Measurements from ENCODE around the gene OGFOD3. TPM values are rescaled to one million over a fixed set of nuclear protein-coding genes. Genes with fewer than 3 reads are reported as not detected.

Gene OGFOD3
- total RNA-seq, 4 donors from 2014 or later = 7.9 to 27.5 (median 25.9) TPM

GRCh38 chr17:82388922-82389283, 29.5 kb downstream of the OGFOD3 start:
- in situ Hi-C loops (cut with MboI; ENCODE audit: low pct_ligation_motif_present in 1 of 4, low pct_unique_long_range_greater_than_20kb in 1 of 4, low sequenced_read_pairs in 3 of 4) = no loop called here
- H3K4me1 ChIP-seq = peaks cover 0 to 16% (median 10%) of the 10 kb centered on the region in 4 donors

DNA sequence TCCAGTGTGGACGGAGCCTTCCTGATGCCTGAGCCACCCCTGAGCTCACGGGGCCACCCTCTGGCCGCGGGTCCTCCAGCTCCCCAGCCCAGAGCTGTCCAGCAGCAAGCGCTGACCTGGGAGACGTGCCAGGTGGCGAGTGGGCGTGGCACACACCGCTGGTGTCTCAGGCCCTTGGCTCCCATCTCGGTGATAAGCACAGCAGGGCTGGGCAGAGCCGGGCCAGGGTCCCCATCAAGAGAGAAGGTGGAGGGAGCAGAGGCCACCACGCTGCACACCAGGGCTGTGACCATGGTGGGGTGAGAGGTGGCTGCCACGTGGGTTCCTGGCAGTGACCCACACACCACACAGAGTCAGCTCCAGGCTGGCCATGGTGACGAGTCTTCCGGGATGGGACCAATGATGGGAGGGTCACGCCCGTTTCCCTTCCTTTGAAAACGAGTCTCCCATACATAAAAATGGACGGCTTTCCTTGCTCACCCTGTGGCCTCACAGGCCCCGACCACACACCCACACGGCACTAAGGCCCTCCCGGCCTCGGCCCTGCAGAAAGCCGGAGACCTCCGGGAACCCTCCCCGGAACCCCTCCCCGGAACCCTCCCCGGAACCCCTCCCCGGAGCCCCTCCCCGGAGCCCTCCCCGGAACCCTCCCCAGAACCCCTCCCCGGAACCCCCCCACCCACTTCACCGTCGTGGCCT, 30.0 kb downstream of the OGFOD3 start:
- peak in 1 of 5 experiments; percentile 9 for TF ChIP-seq CTCF (IDR thresholded peaks at IDR 0.05)
- TF ChIP-seq EP300 (IDR thresholded peaks at IDR 0.05; ENCODE audit: low read depth) = no peak
- TF ChIP-seq POLR2AphosphoS5 (IDR thresholded peaks at IDR 0.05) = no peak
- no peak for TF ChIP-seq POLR2A (IDR thresholded peaks at IDR 0.05)
- no peaks in the 10 kb centered on the region for H3K9me3 ChIP-seq
- in situ Hi-C loops (cut with MboI; ENCODE audit: low pct_ligation_motif_present in 1 of 4, low pct_unique_long_range_greater_than_20kb in 1 of 4, low sequenced_read_pairs in 3 of 4) (no loop called here), intact Hi-C loops (cut with DNase I; ENCODE audit: low total_unique reads) (no loop called here)
- H3K4me1 ChIP-seq = peaks cover 0 to 16% (median 10%) of the 10 kb centered on the region in 4 donors
- no peak overlapping the region for H3K4me3 ChIP-seq
- no peaks in the 10 kb centered on the region for H3K36me3 ChIP-seq
- peaks cover 50% of the 10 kb centered on the region for H3K27me3 ChIP-seq
- peak; percentile 65 for DNase-seq
- H3K27ac ChIP-seq = no peak overlapping the region
- 60% methylated on average over 2 to 30 of the region's 34 CpGs for WGBS, 2 donors (ENCODE audit: low coverage in 1 of 2)

More at GRCh38 chr17:82388922-82389283, 29.5 kb downstream of the OGFOD3 start:
- Histone ChIP-seq H3K27me3 (peaks cover 44% of the 10 kb centered on the region), H3K27ac (no peak overlapping the region), H3K4me3 (no peak overlapping the region), H3K36me3 (no peaks in the 10 kb centered on the region), H3K9me3 (no peaks in the 10 kb centered on the region)
- WGBS, 2 donors (ENCODE audit: low coverage in 1 of 2) = 85% methylated on average over 21 of the region's 21 CpGs; no CpG with 5 or more reads in 1 of the 2 donors
- TF ChIP-seq POLR2AphosphoS5 (IDR thresholded peaks at IDR 0.05) (no peak), EP300 (IDR thresholded peaks at IDR 0.05; ENCODE audit: low read depth) (no peak), CTCF (IDR thresholded peaks at IDR 0.05) (no peak), POLR2A (IDR thresholded peaks at IDR 0.05) (no peak)
- intact Hi-C loops (cut with DNase I; ENCODE audit: low total_unique reads) = no loop called here
- DNase-seq = no peak

GRCh38 chr17:82387705-82388106, 30.7 kb downstream of the OGFOD3 start:
- H3K27ac ChIP-seq = no peak overlapping the region
- no peak overlapping the region for H3K4me3 ChIP-seq
- no peak for DNase-seq
- H3K27me3 ChIP-seq = peaks cover 50% of the 10 kb centered on the region
- no peaks in the 10 kb centered on the region for H3K36me3 ChIP-seq
- H3K9me3 ChIP-seq = no peaks in the 10 kb centered on the region
- H3K4me1 ChIP-seq = peaks cover 0 to 16% (median 10%) of the 10 kb centered on the region in 4 donors
- WGBS, 2 donors (ENCODE audit: low coverage in 1 of 2) = 42 to 67% methylated on average over 2 to 3 of the region's 3 CpGs
- intact Hi-C loops (cut with DNase I; ENCODE audit: low total_unique reads) = no loop called here
- TF ChIP-seq CTCF (IDR thresholded peaks at IDR 0.05) = no peak
- no peak for TF ChIP-seq EP300 (IDR thresholded peaks at IDR 0.05; ENCODE audit: low read depth)
- no peak for TF ChIP-seq POLR2A (IDR thresholded peaks at IDR 0.05)
- TF ChIP-seq POLR2AphosphoS5 (IDR thresholded peaks at IDR 0.05) = no peak
- in situ Hi-C loops (cut with MboI; ENCODE audit: low pct_ligation_motif_present in 1 of 4, low pct_unique_long_range_greater_than_20kb in 1 of 4, low sequenced_read_pairs in 3 of 4) = no loop called here

DNA sequence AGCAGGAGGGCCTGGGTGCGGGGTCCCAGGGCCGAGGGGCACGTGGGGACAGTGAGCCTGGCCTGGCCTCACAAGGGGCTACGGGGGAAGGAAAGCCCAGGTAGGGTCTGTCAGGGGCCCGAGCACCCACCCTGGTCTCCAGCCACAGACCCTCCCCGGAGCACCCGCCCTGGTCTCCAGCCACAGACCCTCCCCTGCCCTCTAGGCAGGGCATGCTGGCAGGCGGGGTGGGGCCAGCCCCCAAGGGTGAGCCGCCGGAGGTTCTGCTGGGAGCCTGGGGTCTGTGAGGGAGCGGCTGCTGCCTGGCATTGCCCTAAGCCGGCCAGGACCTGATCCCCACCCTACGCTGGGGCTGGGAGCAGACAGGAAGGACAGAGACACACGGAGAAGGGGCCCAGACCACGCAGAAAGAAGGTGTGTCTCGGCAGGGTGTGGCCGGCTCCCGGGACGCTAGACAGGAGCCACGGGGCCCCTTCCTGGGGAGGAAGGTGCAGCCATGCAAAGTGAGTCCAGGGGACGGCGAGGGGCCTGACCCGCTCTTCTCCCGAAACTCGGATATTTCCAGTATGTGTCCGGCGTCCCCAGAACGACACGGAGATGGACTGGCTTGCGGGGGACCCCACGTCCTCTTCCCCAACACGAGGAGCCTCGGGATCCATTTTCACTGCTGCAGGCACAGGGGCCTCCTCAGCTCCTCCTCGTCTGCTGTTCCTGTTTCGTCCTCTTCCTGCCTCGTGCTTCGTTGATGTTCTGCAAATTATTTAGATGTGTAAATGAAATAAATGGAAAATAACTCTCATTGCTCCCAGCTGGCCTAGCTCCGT, 31.3 kb downstream of the OGFOD3 start:
- WGBS, 2 donors (ENCODE audit: low coverage in 1 of 2) = 17 to 30% methylated on average over 1 to 34 of the region's 38 CpGs
- no peak for TF ChIP-seq POLR2A (IDR thresholded peaks at IDR 0.05)
- no peak for TF ChIP-seq EP300 (IDR thresholded peaks at IDR 0.05; ENCODE audit: low read depth)
- no peak for TF ChIP-seq CTCF (IDR thresholded peaks at IDR 0.05)
- no peak for TF ChIP-seq POLR2AphosphoS5 (IDR thresholded peaks at IDR 0.05)
- H3K27ac ChIP-seq = no peak overlapping the region
- DNase-seq = no peak
- peaks cover 0 to 16% (median 10%) of the 10 kb centered on the region in 4 donors for H3K4me1 ChIP-seq
- no peaks in the 10 kb centered on the region for H3K36me3 ChIP-seq
- H3K27me3 ChIP-seq = peaks cover 56% of the 10 kb centered on the region
- in situ Hi-C loops (cut with MboI; ENCODE audit: low pct_ligation_motif_present in 1 of 4, low pct_unique_long_range_greater_than_20kb in 1 of 4, low sequenced_read_pairs in 3 of 4) (no loop called here), intact Hi-C loops (cut with DNase I; ENCODE audit: low total_unique reads) (no loop called here)
- no peak overlapping the region for H3K4me3 ChIP-seq
- H3K9me3 ChIP-seq = no peaks in the 10 kb centered on the region

All from transverse colon (tissue), 4 donors.